Activated CD4-positive, alpha-beta T cell treated with anti-CD3 and anti-CD28 coated beads, Interleukin-2, Interleukin-6, amounts not matched to agents 100 ng/mL and 50 ng/mL, durations not matched to agents 16 hours and 8 hours (primary cell): ENCODE results near the gene CDC34.

ENCODE experiments used
- DNase-seq: peaks from one replicate; pipeline ENCODE4 v3.0.0-alpha.2; 2020

Gene CDC34

GRCh38 chr19:531753-532560 lies at the start of gene CDC34:
CDC34 (plus strand) TSS chr19:531760; CDS start chr19:531932, 172 bp downstream.
- DNase-seq, result no peak

GRCh38 chr19:482186-483041 lies 49.1 kb upstream of the CDC34 start:
- DNase-seq, result no peak

- no peak for DNase-seq
Observed at GRCh38 chr19:483332-484072, 48.1 kb upstream of the CDC34 start.

GRCh38 chr19:484494-484893 lies 47.1 kb upstream of the CDC34 start:
- DNase-seq, result no peak

GRCh38 chr19:485077-485476 lies 46.5 kb upstream of the CDC34 start:
- no peak for DNase-seq

GRCh38 chr19:485583-486236 lies 45.9 kb upstream of the CDC34 start:
- DNase-seq, result no peak

- DNase-seq, result peak; percentile 95
Observed at GRCh38 chr19:488505-489417, 42.8 kb upstream of the CDC34 start.

- DNase-seq, result no peak
Observed at GRCh38 chr19:489418-490196, 42.0 kb upstream of the CDC34 start.

- DNase-seq, result peak; percentile 33
Observed at GRCh38 chr19:491146-491741, 40.3 kb upstream of the CDC34 start.

- peak; percentile 42 for DNase-seq
Observed at GRCh38 chr19:492091-492531, 39.4 kb upstream of the CDC34 start.

GRCh38 chr19:493391-494170 lies 38.0 kb upstream of the CDC34 start:
- DNase-seq, result no peak

GRCh38 chr19:494171-495080 lies 37.1 kb upstream of the CDC34 start:
- no peak for DNase-seq

GRCh38 chr19:495081-495401 lies 36.5 kb upstream of the CDC34 start:
- no peak for DNase-seq

GRCh38 chr19:495402-496111 lies 36.0 kb upstream of the CDC34 start:
- DNase-seq, result peak; percentile 68

GRCh38 chr19:496112-496665 lies 35.4 kb upstream of the CDC34 start, which contains the start of gene MADCAM1:
MADCAM1 (plus strand) TSS chr19:496486; CDS start chr19:496500, 14 bp downstream.
- no peak for DNase-seq

- DNase-seq, result no peak
Observed at GRCh38 chr19:496986-497385, 34.6 kb upstream of the CDC34 start.

- DNase-seq, result no peak
Observed at GRCh38 chr19:497491-497868, 34.1 kb upstream of the CDC34 start.
